Smooth muscle cell (in vitro differentiated cells): Measurements from ENCODE around the gene DHRS11. TPM values are rescaled to one million over a fixed set of nuclear protein-coding genes. Genes with fewer than 3 reads are reported as not detected.
A peak's percentile ranks its signal among the peaks of the same experiment; 100 is the strongest.

ENCODE experiments used
- DNase-seq: peaks from one replicate; lab custom pipeline; 2025; ENCODE audit not compliant: unreplicated experiment; lab: John Stamatoyannopoulos, UW
- H2AFZ ChIP-seq: fragments of 200-600 bp; sonication (generic); 2 replicates; pipeline ENCODE4 v1.6.0; 2016; ENCODE audit warnings: antibody characterized with exemption, low read depth, mild to moderate bottlenecking
- H3F3A ChIP-seq: fragments of 200-600 bp; sonication (generic); 2 replicates; pipeline ENCODE4 v1.6.0; 2017; ENCODE audit warnings: antibody characterized with exemption, low read depth
- H3K27ac ChIP-seq: fragments of 200-600 bp; sonication (generic); 2 replicates; pipeline ENCODE4 v1.5.1; 2016; ENCODE audit warnings: low read depth, mild to moderate bottlenecking
- H3K27me3 ChIP-seq: fragments of 200-600 bp; sonication (generic); 2 replicates; pipeline ENCODE4 v1.6.1; 2016; ENCODE audit warnings: low read depth, mild to moderate bottlenecking
- H3K36me3 ChIP-seq: fragments of 200-600 bp; sonication (generic); 2 replicates; pipeline ENCODE4 v1.5.1; 2016; ENCODE audit warnings: low read depth
- H3K4me1 ChIP-seq: fragments of 200-600 bp; sonication (generic); 2 replicates; pipeline ENCODE4 v1.5.1; 2016; ENCODE audit warnings: low read depth
- H3K4me2 ChIP-seq: fragments of 200-600 bp; sonication (generic); 2 replicates; pipeline ENCODE4 v1.6.0; 2016; ENCODE audit warnings: mild to moderate bottlenecking
- H3K4me3 ChIP-seq: fragments of 200-600 bp; sonication (generic); 2 replicates; pipeline ENCODE4 v1.5.1; 2016; ENCODE audit warnings: mild to moderate bottlenecking
- H3K79me2 ChIP-seq: fragments of 200-600 bp; sonication (generic); 2 replicates; pipeline ENCODE4 v1.6.0; 2016; ENCODE audit warnings: low read depth, mild to moderate bottlenecking
- H3K9ac ChIP-seq: fragments of 200-600 bp; sonication (generic); 2 replicates; pipeline ENCODE4 v1.6.0; 2016; ENCODE audit warnings: low read depth
- H3K9me3 ChIP-seq: fragments of 200-600 bp; sonication (generic); replicated peaks from 2 replicates; pipeline ENCODE4 v1.5.1; 2016; ENCODE audit warnings: low read depth
- H4K20me1 ChIP-seq: fragments of 200-600 bp; sonication (generic); 2 replicates; pipeline ENCODE4 v1.6.0; 2016; ENCODE audit warnings: low read depth
- WGBS: methylation state at CpG from one replicate; pipeline ENCODE4 v1.1.7; 2016; ENCODE audit warnings: low lambda C conversion rate; 5-methylcytosine and 5-hydroxymethylcytosine counted together
- polyA plus RNA-seq: library from polyadenylated mRNA; unstranded; fragments of >200 nt; fragmentation: Nextera tagmentation; extraction: Ambion mirVana; gene quantifications from 2 replicates; pipeline ENCODE4 v1.2.1, GENCODE V29; 2016
- total RNA-seq: library from RNA; depleted of rRNA; stranded (reverse); fragments of >200 nt; gene quantifications from 2 replicates; pipeline ENCODE4 v1.2.3, GENCODE V29; 2014
- TF ChIP-seq, protein P1 (sequence below): fragments of 200-600 bp; sonication (generic); IDR thresholded peaks from 2 replicates; pipeline ENCODE4 v1.5.1; 2017; ENCODE audit warnings: borderline replicate concordance, mild to moderate bottlenecking, antibody characterized with exemption; ENCODE audit not compliant: insufficient read depth, poor library complexity, severe bottlenecking

DHRS11 gene
- total and polyA plus RNA-seq, 2 experiments from 2014 or later: 3.1 to 9.4 TPM

- Histone ChIP-seq H3K27ac (peak overlapping the region; percentile 87), H3K27me3 (no peaks in the 10 kb centered on the region), H2AFZ (no peak overlapping the region), H4K20me1 (no peaks in the 10 kb centered on the region), H3K4me2 (peak overlapping the region; percentile 25), H3K9ac (peak overlapping the region; percentile 69), H3K79me2 (no peaks in the 10 kb centered on the region), H3F3A (no peaks in the 10 kb centered on the region), H3K9me3 (no peaks in the 10 kb centered on the region), H3K4me1 (no peaks in the 10 kb centered on the region), H3K4me3 (no peak overlapping the region), H3K36me3 (no peaks in the 10 kb centered on the region)
- no peak for DNase-seq
- TF ChIP-seq, protein P1, sequence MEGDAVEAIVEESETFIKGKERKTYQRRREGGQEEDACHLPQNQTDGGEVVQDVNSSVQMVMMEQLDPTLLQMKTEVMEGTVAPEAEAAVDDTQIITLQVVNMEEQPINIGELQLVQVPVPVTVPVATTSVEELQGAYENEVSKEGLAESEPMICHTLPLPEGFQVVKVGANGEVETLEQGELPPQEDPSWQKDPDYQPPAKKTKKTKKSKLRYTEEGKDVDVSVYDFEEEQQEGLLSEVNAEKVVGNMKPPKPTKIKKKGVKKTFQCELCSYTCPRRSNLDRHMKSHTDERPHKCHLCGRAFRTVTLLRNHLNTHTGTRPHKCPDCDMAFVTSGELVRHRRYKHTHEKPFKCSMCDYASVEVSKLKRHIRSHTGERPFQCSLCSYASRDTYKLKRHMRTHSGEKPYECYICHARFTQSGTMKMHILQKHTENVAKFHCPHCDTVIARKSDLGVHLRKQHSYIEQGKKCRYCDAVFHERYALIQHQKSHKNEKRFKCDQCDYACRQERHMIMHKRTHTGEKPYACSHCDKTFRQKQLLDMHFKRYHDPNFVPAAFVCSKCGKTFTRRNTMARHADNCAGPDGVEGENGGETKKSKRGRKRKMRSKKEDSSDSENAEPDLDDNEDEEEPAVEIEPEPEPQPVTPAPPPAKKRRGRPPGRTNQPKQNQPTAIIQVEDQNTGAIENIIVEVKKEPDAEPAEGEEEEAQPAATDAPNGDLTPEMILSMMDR: no peak
- WGBS: 60% methylated on average over 9 of the region's 9 CpGs
Measured at GRCh38 chr17:36611345-36612072, 19.8 kb downstream of the DHRS11 start.

DNA sequence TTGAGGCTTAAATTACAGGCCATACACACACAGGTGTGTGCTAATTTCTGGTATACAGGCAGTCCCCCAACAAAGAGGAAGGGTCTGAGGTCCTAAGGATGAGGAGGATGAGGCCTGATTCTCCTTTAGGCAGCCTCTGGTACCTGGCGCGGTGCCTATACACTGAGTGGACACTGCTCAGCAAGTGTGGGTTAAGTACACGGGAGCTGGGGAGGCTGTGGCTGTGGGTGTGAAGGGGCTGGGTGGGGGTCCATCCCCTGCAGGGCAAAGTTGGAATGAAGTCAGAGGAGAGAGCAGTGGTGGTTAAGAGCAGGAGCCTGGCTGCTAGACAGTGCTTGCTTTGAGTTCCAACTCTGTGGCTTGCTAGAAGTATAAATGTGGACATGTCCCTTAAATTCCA lies 20.6 kb downstream of the DHRS11 start:
- WGBS: 91% methylated on average over 3 of the region's 3 CpGs
- Histone ChIP-seq H3K4me3 (no peak overlapping the region), H3K9ac (peak overlapping the region; percentile 58), H3K4me2 (no peak overlapping the region), H3K27ac (peak overlapping the region; percentile 87), H3K4me1 (no peaks in the 10 kb centered on the region), H3F3A (no peaks in the 10 kb centered on the region), H2AFZ (no peak overlapping the region), H4K20me1 (no peaks in the 10 kb centered on the region), H3K36me3 (no peaks in the 10 kb centered on the region), H3K79me2 (no peaks in the 10 kb centered on the region), H3K27me3 (no peaks in the 10 kb centered on the region), H3K9me3 (no peaks in the 10 kb centered on the region)
- TF ChIP-seq, protein P1: no peak
- no peak for DNase-seq

GRCh38 chr17:36613155-36613554 lies 21.5 kb downstream of the DHRS11 start:
- no peak overlapping the region for H3K4me3 ChIP-seq
- H3K79me2 ChIP-seq: no peaks in the 10 kb centered on the region
- H3K36me3 ChIP-seq: no peaks in the 10 kb centered on the region
- H3K9ac ChIP-seq: no peak overlapping the region
- DNase-seq: no peak
- H2AFZ ChIP-seq: no peak overlapping the region
- H3F3A ChIP-seq: no peaks in the 10 kb centered on the region
- TF ChIP-seq, protein P1: no peak
- 78% methylated on average over 4 of the region's 4 CpGs for WGBS
- no peaks in the 10 kb centered on the region for H3K4me1 ChIP-seq
- no peak overlapping the region for H3K4me2 ChIP-seq
- H3K9me3 ChIP-seq: no peaks in the 10 kb centered on the region
- no peak overlapping the region for H3K27ac ChIP-seq
- no peaks in the 10 kb centered on the region for H3K27me3 ChIP-seq
- no peaks in the 10 kb centered on the region for H4K20me1 ChIP-seq

GRCh38 chr17:36614081-36614480 lies 22.4 kb downstream of the DHRS11 start:
- Histone ChIP-seq H3K9me3 (no peaks in the 10 kb centered on the region), H3K9ac (no peak overlapping the region), H3F3A (no peaks in the 10 kb centered on the region), H3K4me1 (no peaks in the 10 kb centered on the region), H4K20me1 (no peaks in the 10 kb centered on the region), H3K27me3 (no peaks in the 10 kb centered on the region), H3K4me2 (no peak overlapping the region), H3K36me3 (no peaks in the 10 kb centered on the region), H2AFZ (no peak overlapping the region), H3K27ac (no peak overlapping the region), H3K4me3 (no peak overlapping the region), H3K79me2 (no peaks in the 10 kb centered on the region)
- WGBS: 87% methylated on average over 7 of the region's 7 CpGs
- no peak for DNase-seq
- TF ChIP-seq, protein P1: no peak
